ENCODE results near the gene COL11A2.

- no peak for TF ChIP-seq ZBTB33 (IDR thresholded peaks at IDR 0.05; ENCODE audit: borderline replicate concordance, low read depth)
- TF ChIP-seq CTCF (IDR thresholded peaks at IDR 0.05) = no peak
- no peak for TF ChIP-seq YY1 (IDR thresholded peaks at IDR 0.05; ENCODE audit: low read depth)
- no peak for TF ChIP-seq SIN3A (IDR thresholded peaks at IDR 0.05; ENCODE audit: borderline replicate concordance, low read depth, low read length)
- no peak for TF ChIP-seq TCF12 (IDR thresholded peaks at IDR 0.05)
- no peak for TF ChIP-seq USF2 (IDR thresholded peaks at IDR 0.05; ENCODE audit: borderline replicate concordance, low read depth, low read length)
- no peak for TF ChIP-seq GATA2 (CRISPR knock-in tag; IDR thresholded peaks at IDR 0.05)
- TF ChIP-seq CHD2 (IDR thresholded peaks at IDR 0.05; ENCODE audit: low read length, partially characterized antibody) = no peak
- TF ChIP-seq REST (IDR thresholded peaks at IDR 0.05; ENCODE audit: low read depth, low read length) = no peak
- TF ChIP-seq POLR2AphosphoS5 (IDR thresholded peaks at IDR 0.05; ENCODE audit: low read depth, low read length) = no peak
- no peak for TF ChIP-seq SMC3 (IDR thresholded peaks at IDR 0.05; ENCODE audit: low read depth, low read length)
- no peak for TF ChIP-seq EP300 (IDR thresholded peaks at IDR 0.05; ENCODE audit: borderline replicate concordance in 1 of 2, low read depth in 1 of 2, low read length in 1 of 2)
- TF ChIP-seq IRF3 (IDR thresholded peaks at IDR 0.05; ENCODE audit: low read depth, low read length) = no peak
These were observed 21.7 kb upstream of the COL11A2 start for GRCh38 chr6:33213989-33214335.

All from SK-N-SH (cell line).